Measurements from ENCODE around the gene CYP39A1. TPM values are rescaled to one million over a fixed set of nuclear protein-coding genes. Genes with fewer than 3 reads are reported as not detected.

The CYP39A1 gene
- total and polyA plus RNA-seq, 2 donors (not counting 1 experiment from before 2014, with no cell fraction given): not detected

GRCh38 chr6:46565531-46565930 lies 87.1 kb downstream of the CYP39A1 start:
- H3K27me3 Mint-ChIP-seq: peaks cover 10% of the 10 kb centered on the region
- CTCF ChIA-PET: no interaction called here
- Histone ChIP-seq H3K4me2 (replicated peaks; ENCODE audit: low read depth, low read length, poor library complexity, severe bottlenecking) (no peak overlapping the region), H4K20me1 (ENCODE audit: control insufficient read depth, insufficient read depth, low read length, poor library complexity, severe bottlenecking) (no peaks in the 10 kb centered on the region), H3K79me2 (ENCODE audit: control insufficient read depth, insufficient read depth, low read length) (no peaks in the 10 kb centered on the region), H3K9me3 (ENCODE audit: control extremely low read depth in 1 of 3, control insufficient read depth in 2 of 3, insufficient read depth in 1 of 3, low read length in 2 of 3) (no peaks in the 10 kb centered on the region), H3K4me3 (ENCODE audit: control extremely low read depth in 1 of 5, extremely low read depth in 1 of 5, insufficient read depth in 1 of 5, low read depth in 2 of 5, low read length in 4 of 5) (no peak overlapping the region), H3K9ac (ENCODE audit: low read length) (no peak overlapping the region), H3K27me3 (replicated peaks in 1 of 4; ENCODE audit: control extremely low read depth in 1 of 4, control insufficient read depth in 3 of 4, insufficient read depth in 4 of 4, low read length in 3 of 4) (no peaks in the 10 kb centered on the region), H3K36me3 (replicated peaks in 1 of 2; ENCODE audit: control extremely low read depth in 1 of 2, control insufficient read depth in 1 of 2, extremely low read depth in 1 of 2, insufficient read depth in 2 of 2, low read length in 1 of 2) (no peaks in the 10 kb centered on the region), H2AFZ (ENCODE audit: insufficient read depth, low read depth, low read length, poor library complexity, severe bottlenecking) (no peak overlapping the region), H3K4me1 (ENCODE audit: control insufficient read depth in 2 of 2, insufficient read depth in 2 of 2, low read length in 2 of 2) (no peaks in the 10 kb centered on the region), H3K27ac (ENCODE audit: low read length in 2 of 2) (no peak overlapping the region)
- no peak for TF ChIP-seq EZH2 (IDR thresholded peaks at IDR 0.05; ENCODE audit: borderline replicate concordance, insufficient read depth, low read depth, low read length, poor library complexity, severe bottlenecking)
- TF ChIP-seq, protein P1, sequence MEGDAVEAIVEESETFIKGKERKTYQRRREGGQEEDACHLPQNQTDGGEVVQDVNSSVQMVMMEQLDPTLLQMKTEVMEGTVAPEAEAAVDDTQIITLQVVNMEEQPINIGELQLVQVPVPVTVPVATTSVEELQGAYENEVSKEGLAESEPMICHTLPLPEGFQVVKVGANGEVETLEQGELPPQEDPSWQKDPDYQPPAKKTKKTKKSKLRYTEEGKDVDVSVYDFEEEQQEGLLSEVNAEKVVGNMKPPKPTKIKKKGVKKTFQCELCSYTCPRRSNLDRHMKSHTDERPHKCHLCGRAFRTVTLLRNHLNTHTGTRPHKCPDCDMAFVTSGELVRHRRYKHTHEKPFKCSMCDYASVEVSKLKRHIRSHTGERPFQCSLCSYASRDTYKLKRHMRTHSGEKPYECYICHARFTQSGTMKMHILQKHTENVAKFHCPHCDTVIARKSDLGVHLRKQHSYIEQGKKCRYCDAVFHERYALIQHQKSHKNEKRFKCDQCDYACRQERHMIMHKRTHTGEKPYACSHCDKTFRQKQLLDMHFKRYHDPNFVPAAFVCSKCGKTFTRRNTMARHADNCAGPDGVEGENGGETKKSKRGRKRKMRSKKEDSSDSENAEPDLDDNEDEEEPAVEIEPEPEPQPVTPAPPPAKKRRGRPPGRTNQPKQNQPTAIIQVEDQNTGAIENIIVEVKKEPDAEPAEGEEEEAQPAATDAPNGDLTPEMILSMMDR (IDR thresholded peaks at IDR 0.05): no peak
- ATAC-seq (ENCODE audit: low read depth) (no peak), DNase-seq (no peak)
- H3K27ac Mint-ChIP-seq: no peak overlapping the region
- WGBS (ENCODE audit: insufficient coverage): 96% methylated on average over 2 of the region's 3 CpGs
- intact Hi-C loops (cut with micrococcal nuclease): no loop called here
- H3K9me3 Mint-ChIP-seq (ENCODE audit: insufficient read depth): no peaks in the 10 kb centered on the region
- no peak overlapping the region for H3K4me3 Mint-ChIP-seq
- POLR2A ChIA-PET: no interaction called here
- H3K4me1 Mint-ChIP-seq: no peaks in the 10 kb centered on the region

- H3K9me3 ChIP-seq (ENCODE audit: control extremely low read depth in 1 of 3, control insufficient read depth in 2 of 3, insufficient read depth in 1 of 3, low read length in 2 of 3): no peaks in the 10 kb centered on the region
- H3K4me1 Mint-ChIP-seq: no peaks in the 10 kb centered on the region
- CTCF ChIA-PET: no interaction called here
- POLR2A ChIA-PET: no interaction called here
- no peak overlapping the region for H3K4me3 Mint-ChIP-seq
- no peak overlapping the region for H2AFZ ChIP-seq (ENCODE audit: insufficient read depth, low read depth, low read length, poor library complexity, severe bottlenecking)
- no peaks in the 10 kb centered on the region for H3K9me3 Mint-ChIP-seq (ENCODE audit: insufficient read depth)
- WGBS (ENCODE audit: insufficient coverage): no CpG with 5 or more reads among the region's 1 CpG
- DNase-seq (no peak), ATAC-seq (ENCODE audit: low read depth) (no peak)
- H3K27me3 ChIP-seq (replicated peaks in 1 of 4; ENCODE audit: control extremely low read depth in 1 of 4, control insufficient read depth in 3 of 4, insufficient read depth in 4 of 4, low read length in 3 of 4): no peaks in the 10 kb centered on the region
- no peaks in the 10 kb centered on the region for H3K36me3 ChIP-seq (replicated peaks in 1 of 2; ENCODE audit: control extremely low read depth in 1 of 2, control insufficient read depth in 1 of 2, extremely low read depth in 1 of 2, insufficient read depth in 2 of 2, low read length in 1 of 2)
- H3K9ac ChIP-seq (ENCODE audit: low read length): no peak overlapping the region
- no peak overlapping the region for H3K27ac ChIP-seq (ENCODE audit: low read length in 2 of 2)
- H3K4me1 ChIP-seq (ENCODE audit: control insufficient read depth in 2 of 2, insufficient read depth in 2 of 2, low read length in 2 of 2): no peaks in the 10 kb centered on the region
- H3K27ac Mint-ChIP-seq: no peak overlapping the region
- peaks cover 12% of the 10 kb centered on the region for H3K27me3 Mint-ChIP-seq
- no peaks in the 10 kb centered on the region for H4K20me1 ChIP-seq (ENCODE audit: control insufficient read depth, insufficient read depth, low read length, poor library complexity, severe bottlenecking)
- H3K4me3 ChIP-seq (ENCODE audit: control extremely low read depth in 1 of 5, extremely low read depth in 1 of 5, insufficient read depth in 1 of 5, low read depth in 2 of 5, low read length in 4 of 5): no peak overlapping the region
- no peak overlapping the region for H3K4me2 ChIP-seq (replicated peaks; ENCODE audit: low read depth, low read length, poor library complexity, severe bottlenecking)
- intact Hi-C loops (cut with micrococcal nuclease): no loop called here
- no peaks in the 10 kb centered on the region for H3K79me2 ChIP-seq (ENCODE audit: control insufficient read depth, insufficient read depth, low read length)
- TF ChIP-seq EZH2 (IDR thresholded peaks at IDR 0.05; ENCODE audit: borderline replicate concordance, insufficient read depth, low read depth, low read length, poor library complexity, severe bottlenecking): no peak
- TF ChIP-seq, protein P1 (IDR thresholded peaks at IDR 0.05): no peak
Observed at GRCh38 chr6:46563924-46564323, 88.7 kb downstream of the CYP39A1 start.
